ENCODE results near the gene TRA2B.

The TRA2B gene

GRCh38 chr3:185966655-185967054 is 28.8 kb upstream of the TRA2B start:
- H3K27me3 ChIP-seq (replicated peaks; ENCODE audit: insufficient read depth, low read length) = no peaks in the 10 kb centered on the region
- H3F3A ChIP-seq (ENCODE audit: insufficient read depth, low read length) = no peaks in the 10 kb centered on the region
- H3K4me3 ChIP-seq (ENCODE audit: low read length) = no peak overlapping the region
- no peaks in the 10 kb centered on the region for H3K4me1 ChIP-seq (ENCODE audit: low read length)
- no peak overlapping the region for H3K4me2 ChIP-seq (ENCODE audit: low read depth, low read length)
- no peaks in the 10 kb centered on the region for H3K36me3 ChIP-seq (replicated peaks; ENCODE audit: insufficient read depth, low read length)
- H2AFZ ChIP-seq (ENCODE audit: low read length) = no peak overlapping the region
- no peak overlapping the region for H3K9ac ChIP-seq (ENCODE audit: low read length)
- DNase-seq = no peak
- H3K79me2 ChIP-seq (ENCODE audit: low read length) = no peaks in the 10 kb centered on the region
- TF ChIP-seq EZH2phosphoT487 (IDR thresholded peaks at IDR 0.05; ENCODE audit: low read length) (no peak), CTCF (IDR thresholded peaks at IDR 0.05; ENCODE audit: low read length) (no peak)
- no peaks in the 10 kb centered on the region for H3K9me3 ChIP-seq (replicated peaks; ENCODE audit: insufficient read depth, low read length)
- H4K20me1 ChIP-seq (ENCODE audit: insufficient read depth, low read length) = no peaks in the 10 kb centered on the region
- H3K9me2 ChIP-seq (replicated peaks; ENCODE audit: insufficient read depth, low read length) = no peaks in the 10 kb centered on the region
- no peak overlapping the region for H3K27ac ChIP-seq (ENCODE audit: low read length)

GRCh38 chr3:185965496-185965895 is 27.7 kb upstream of the TRA2B start:
- no peaks in the 10 kb centered on the region for H3K4me1 ChIP-seq (ENCODE audit: low read length)
- H3K9me3 ChIP-seq (replicated peaks; ENCODE audit: insufficient read depth, low read length) = no peaks in the 10 kb centered on the region
- DNase-seq = no peak

GRCh38 chr3:185961675-185962232 is 23.9 kb upstream of the TRA2B start:
- no peaks in the 10 kb centered on the region for H3K4me1 ChIP-seq (ENCODE audit: low read length)
- H3K9ac ChIP-seq (ENCODE audit: low read length) = no peak overlapping the region
- H4K20me1 ChIP-seq (ENCODE audit: insufficient read depth, low read length) = no peaks in the 10 kb centered on the region
- H3K4me2 ChIP-seq (ENCODE audit: low read depth, low read length) = no peak overlapping the region
- H3K9me3 ChIP-seq (replicated peaks; ENCODE audit: insufficient read depth, low read length) = no peaks in the 10 kb centered on the region
- no peaks in the 10 kb centered on the region for H3F3A ChIP-seq (ENCODE audit: insufficient read depth, low read length)
- no peaks in the 10 kb centered on the region for H3K27me3 ChIP-seq (replicated peaks; ENCODE audit: insufficient read depth, low read length)
- DNase-seq = no peak
- no peaks in the 10 kb centered on the region for H3K9me2 ChIP-seq (replicated peaks; ENCODE audit: insufficient read depth, low read length)
- H3K36me3 ChIP-seq (replicated peaks; ENCODE audit: insufficient read depth, low read length) = no peaks in the 10 kb centered on the region
- no peak overlapping the region for H3K4me3 ChIP-seq (ENCODE audit: low read length)
- no peak overlapping the region for H3K27ac ChIP-seq (ENCODE audit: low read length)
- no peak overlapping the region for H2AFZ ChIP-seq (ENCODE audit: low read length)
- TF ChIP-seq CTCF (IDR thresholded peaks at IDR 0.05; ENCODE audit: low read length) (no peak), EZH2 (optimal IDR thresholded peaks at IDR 0.05; ENCODE audit: low read depth, low read length) (no peak), EZH2phosphoT487 (IDR thresholded peaks at IDR 0.05; ENCODE audit: low read length) (no peak)
- H3K79me2 ChIP-seq (ENCODE audit: low read length) = no peaks in the 10 kb centered on the region

More at GRCh38 chr3:185965496-185965895, 27.7 kb upstream of the TRA2B start:
- no peak overlapping the region for H2AFZ ChIP-seq (ENCODE audit: low read length)
- H3K27me3 ChIP-seq (replicated peaks; ENCODE audit: insufficient read depth, low read length) = no peaks in the 10 kb centered on the region
- H3K9ac ChIP-seq (ENCODE audit: low read length) = no peak overlapping the region
- TF ChIP-seq EZH2phosphoT487 (IDR thresholded peaks at IDR 0.05; ENCODE audit: low read length) = no peak
- TF ChIP-seq CTCF (IDR thresholded peaks at IDR 0.05; ENCODE audit: low read length) = no peak
- no peak for TF ChIP-seq EZH2 (optimal IDR thresholded peaks at IDR 0.05; ENCODE audit: low read depth, low read length)
- H3F3A ChIP-seq (ENCODE audit: insufficient read depth, low read length) = no peaks in the 10 kb centered on the region
- H3K79me2 ChIP-seq (ENCODE audit: low read length) = no peaks in the 10 kb centered on the region
- no peaks in the 10 kb centered on the region for H3K36me3 ChIP-seq (replicated peaks; ENCODE audit: insufficient read depth, low read length)
- no peak overlapping the region for H3K4me3 ChIP-seq (ENCODE audit: low read length)
- no peak overlapping the region for H3K27ac ChIP-seq (ENCODE audit: low read length)
- no peaks in the 10 kb centered on the region for H3K9me2 ChIP-seq (replicated peaks; ENCODE audit: insufficient read depth, low read length)
- no peaks in the 10 kb centered on the region for H4K20me1 ChIP-seq (ENCODE audit: insufficient read depth, low read length)
- no peak overlapping the region for H3K4me2 ChIP-seq (ENCODE audit: low read depth, low read length)

Data from MM.1S (cell line).